Measurements from ENCODE around the gene LMAN1. TPM values are rescaled to one million over a fixed set of nuclear protein-coding genes. Genes with fewer than 3 reads are reported as not detected.

Gene LMAN1
- total and polyA plus RNA-seq, 2 of the 13 experiments (the other 11 are each of a cell fraction or from before 2014, with no cell fraction given) = 127 to 131 TPM

GRCh38 chr18:59358712-59359575 is at the start of gene LMAN1 (continued):
- TF ChIP-seq ZHX2 (IDR thresholded peaks at IDR 0.05; ENCODE audit: low read depth) = no peak; the same call in 1 of the 2 replicates
- peak; percentile 80 for TF ChIP-seq ZHX2 (CRISPR knock-in tag; IDR thresholded peaks at IDR 0.05; ENCODE audit: borderline replicate concordance)
- TF ChIP-seq XBP1 (CRISPR knock-in tag; IDR thresholded peaks at IDR 0.05) = no peak
- TF ChIP-seq KLF9 (CRISPR knock-in tag; IDR thresholded peaks at IDR 0.05; ENCODE audit: low read depth) = 0 out of 2 replicates have a peak, but pooled peaks have one; percentile 44
- TF ChIP-seq TBL1XR1 (IDR thresholded peaks at IDR 0.05; ENCODE audit: borderline replicate concordance, low read length, partially characterized antibody) = no peak
- peak; percentile 78 for TF ChIP-seq GABPB1 (CRISPR knock-in tag; IDR thresholded peaks at IDR 0.05)
- TF ChIP-seq DMAP1 (CRISPR knock-in tag; IDR thresholded peaks at IDR 0.05) = peak; percentile 97
- no peak for TF ChIP-seq ZNF597 (CRISPR knock-in tag; IDR thresholded peaks at IDR 0.05)
- no peak for TF ChIP-seq ZNF142 (CRISPR knock-in tag; IDR thresholded peaks at IDR 0.05)
- TF ChIP-seq NFYB (CRISPR knock-in tag; IDR thresholded peaks at IDR 0.05) = peak; percentile 79
- peak; percentile 81 for TF ChIP-seq GATAD1 (CRISPR knock-in tag; IDR thresholded peaks at IDR 0.05)
- 0 out of 2 replicates have a peak, but pooled peaks have one; percentile 14 for TF ChIP-seq HMG20A (CRISPR knock-in tag; IDR thresholded peaks at IDR 0.05; ENCODE audit: borderline replicate concordance)
- no peak for TF ChIP-seq ZBTB10 (CRISPR knock-in tag; IDR thresholded peaks at IDR 0.05; ENCODE audit: borderline replicate concordance)
